HepG2 (cell line): ENCODE measurements around the gene PFDN2. TPM values are rescaled to one million over a fixed set of nuclear protein-coding genes. Genes with fewer than 3 reads are reported as not detected.

ENCODE experiments used
- ATM ChIP-seq: fragments of 450-650 bp; IDR thresholded peaks from 2 replicates; pipeline ENCODE4 v1.7.1; 2017; ENCODE audit warnings: mild to moderate bottlenecking, borderline replicate concordance
- EED ChIP-seq: sonication (generic); formaldehyde crosslinking; IDR thresholded peaks from 2 replicates; pipeline ENCODE4 v1.5.0; 2020; ENCODE audit warnings: mild to moderate bottlenecking, missing genetic modification reagents
- FOXA1 ChIP-seq, 2 experiments: fragments of 450-650 bp in 1 of 2; sonication (generic) in 1 of 2; formaldehyde crosslinking in 1 of 2; IDR thresholded peaks; 2 replicates each; pipeline versions ENCODE4 v1.4.0 to v1.6.1; 2016 to 2020; ENCODE audit warnings: missing genetic modification reagents in 1 of 2
- HDAC1 ChIP-seq: sonication (generic); formaldehyde crosslinking; IDR thresholded peaks from 2 replicates; pipeline ENCODE4 v1.5.1; 2020; ENCODE audit warnings: mild to moderate bottlenecking, missing genetic modification reagents
- HNRNPH1 ChIP-seq: fragments of 200-400 bp; formaldehyde crosslinking; optimal IDR thresholded peaks from 2 replicates; pipeline ENCODE3; 2017; ENCODE audit warnings: mild to moderate bottlenecking, low read depth, low read length
- MYNN ChIP-seq: sonication (generic); formaldehyde crosslinking; IDR thresholded peaks from 2 replicates; pipeline ENCODE4 v1.4.0; 2020; ENCODE audit warnings: mild to moderate bottlenecking, low read depth, missing genetic modification reagents
- NFIB ChIP-seq: sonication (generic); formaldehyde crosslinking; IDR thresholded peaks from 2 replicates; pipeline ENCODE4 v1.9.0; 2021; ENCODE audit warnings: missing genetic modification reagents, mild to moderate bottlenecking, borderline replicate concordance
- RXRB ChIP-seq: IDR thresholded peaks from 2 replicates; pipeline ENCODE4 v1.6.1; 2016; ENCODE audit warnings: borderline replicate concordance, missing genetic modification reagents, missing compliant biosample characterization
- THAP11 ChIP-seq: IDR thresholded peaks from 2 replicates; pipeline ENCODE4 v1.6.1; 2016; ENCODE audit warnings: missing biosample characterization, missing genetic modification reagents
- TSC22D2 ChIP-seq: sonication (generic); formaldehyde crosslinking; IDR thresholded peaks from 2 replicates; pipeline ENCODE4 v1.5.1; 2020; ENCODE audit warnings: missing genetic modification reagents, mild to moderate bottlenecking, borderline replicate concordance
- ZFP37 ChIP-seq: sonication (generic); formaldehyde crosslinking; IDR thresholded peaks from 2 replicates; pipeline ENCODE4 v1.4.0; 2020; ENCODE audit warnings: missing genetic modification reagents, borderline replicate concordance
- ZNF12 ChIP-seq: sonication (generic); formaldehyde crosslinking; IDR thresholded peaks from 2 replicates; pipeline ENCODE4 v1.5.0; 2020; ENCODE audit warnings: missing genetic modification reagents
- ZNF549 ChIP-seq: sonication (generic); formaldehyde crosslinking; IDR thresholded peaks from 2 replicates; pipeline ENCODE4 v1.5.0; 2020; ENCODE audit warnings: missing genetic modification reagents
- ZNF615 ChIP-seq: sonication (generic); formaldehyde crosslinking; IDR thresholded peaks from 2 replicates; pipeline ENCODE4 v1.5.0; 2020; ENCODE audit warnings: mild to moderate bottlenecking, missing genetic modification reagents, borderline replicate concordance
- ZSCAN31 ChIP-seq: sonication (generic); formaldehyde crosslinking; IDR thresholded peaks from 2 replicates; pipeline ENCODE4 v1.5.0; 2020; ENCODE audit warnings: low read depth, mild to moderate bottlenecking, missing genetic modification reagents
- polyA plus RNA-seq, 8 experiments: library from polyadenylated mRNA; depleted of rRNA in 3 of 8; stranded (reverse) in 7 of 8; unstranded in 1 of 8; fragments of >200 nt; fragmentation: Illumina TruSeq in 4 of 8; extraction: Trizol in 4 of 8; gene quantifications; 2 replicates each; pipeline versions ENCODE4 v1.2.1 to v1.2.3, GENCODE V29; 2011 to 2016; ENCODE audit warnings: low read depth in 4 of 8, missing spikeins in 1 of 8, mixed read lengths in 1 of 8; ENCODE audit not compliant: insufficient read depth in 1 of 8
- total RNA-seq, 5 experiments: library from RNA; depleted of rRNA; stranded (reverse); fragments of >200 nt; fragmentation: Illumina TruSeq; extraction: Trizol; gene quantifications; 2 replicates each; pipeline ENCODE4 v1.2.3, GENCODE V29; 2016; ENCODE audit warnings: low read depth in 1 of 5
- TF ChIP-seq, protein P1 (sequence below): IDR thresholded peaks from 2 replicates; pipeline ENCODE4 v1.6.1; 2016; ENCODE audit warnings: low read depth, borderline replicate concordance
- TF ChIP-seq, protein P2 (sequence below): sonication (generic); formaldehyde crosslinking; IDR thresholded peaks from 2 replicates; pipeline ENCODE4 v1.5.0; 2020; ENCODE audit warnings: mild to moderate bottlenecking, low read depth, missing genetic modification reagents, borderline replicate concordance
- TF ChIP-seq, protein P3 (sequence below): sonication (generic); formaldehyde crosslinking; conservative IDR thresholded peaks from 2 replicates; pipeline ENCODE4 v1.4.0; 2020; ENCODE audit warnings: mild to moderate bottlenecking, missing genetic modification reagents, moderate library complexity
- TF ChIP-seq, protein P4 (sequence below): fragments of 450-650 bp; IDR thresholded peaks from 2 replicates; pipeline ENCODE4 v1.6.1; 2017
- TF ChIP-seq, protein P5 (sequence below): IDR thresholded peaks from 2 replicates; pipeline ENCODE4 v1.4.0; 2020; ENCODE audit warnings: mild to moderate bottlenecking, missing genetic modification reagents

Gene PFDN2
- total and polyA plus RNA-seq, 2 of the 13 experiments (the other 11 are each of a cell fraction or from before 2014, with no cell fraction given), result 62.6 to 63.6 TPM

DNA sequence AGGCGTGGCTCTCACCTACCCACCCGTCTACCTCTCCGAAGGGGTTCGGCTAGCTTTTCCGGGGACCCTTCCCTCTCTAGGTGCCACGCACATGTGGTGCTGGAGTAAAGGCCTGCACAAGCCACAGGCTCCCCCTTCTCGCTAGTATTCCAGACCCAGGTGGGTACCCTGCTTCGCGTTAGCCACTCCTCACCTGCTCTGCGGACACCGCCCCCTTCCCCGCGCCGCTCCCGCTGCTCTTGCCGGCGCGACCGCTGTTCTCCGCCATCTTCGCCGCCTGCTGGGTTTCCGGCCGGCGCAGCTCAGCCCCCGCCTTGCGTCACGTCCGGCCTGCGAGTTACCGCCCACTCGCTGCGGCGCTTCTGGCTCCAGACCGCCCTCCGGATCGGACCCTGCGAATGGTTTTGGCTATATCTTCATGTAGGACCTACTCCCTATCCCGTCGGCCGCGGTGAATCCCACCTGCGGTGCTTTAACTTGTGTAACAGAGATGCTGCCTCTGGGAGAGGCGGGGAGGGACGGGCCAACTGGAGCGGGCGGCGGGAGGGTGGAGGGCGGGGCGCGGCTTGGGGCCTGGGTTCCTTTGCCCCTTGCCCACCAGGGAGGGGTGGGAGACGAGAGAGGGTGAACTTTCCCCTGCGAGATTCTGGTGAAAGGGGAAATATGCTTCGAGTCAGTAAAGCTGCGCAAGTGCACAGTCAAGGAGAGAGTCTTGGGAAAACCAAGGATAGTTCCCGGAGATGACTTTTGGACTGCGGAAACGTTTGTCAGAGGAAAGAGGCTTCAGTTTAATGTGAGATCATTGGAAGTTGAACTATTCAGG lies at the start of gene PFDN2, which contains the start of gene NIT1 (continued):
- TF ChIP-seq ZFP37, result no peak
- TF ChIP-seq FOXA1 (IDR thresholded peaks at IDR 0.05), result no peak
- TF ChIP-seq FOXA1 (CRISPR knock-in tag; IDR thresholded peaks at IDR 0.05), result no peak; the same call in 1 of the 2 replicates
- TF ChIP-seq, protein P1, sequence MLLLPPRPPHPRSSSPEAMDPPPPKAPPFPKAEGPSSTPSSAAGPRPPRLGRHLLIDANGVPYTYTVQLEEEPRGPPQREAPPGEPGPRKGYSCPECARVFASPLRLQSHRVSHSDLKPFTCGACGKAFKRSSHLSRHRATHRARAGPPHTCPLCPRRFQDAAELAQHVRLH, result no peak
- TF ChIP-seq, protein P2, sequence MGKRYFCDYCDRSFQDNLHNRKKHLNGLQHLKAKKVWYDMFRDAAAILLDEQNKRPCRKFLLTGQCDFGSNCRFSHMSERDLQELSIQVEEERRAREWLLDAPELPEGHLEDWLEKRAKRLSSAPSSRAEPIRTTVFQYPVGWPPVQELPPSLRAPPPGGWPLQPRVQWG (CRISPR knock-in tag), result no peak
- TF ChIP-seq ATM, result no peak
- TF ChIP-seq ZSCAN31 (CRISPR knock-in tag), result peak; percentile 66; the same call in 1 of the 2 replicates
- TF ChIP-seq HDAC1 (CRISPR knock-in tag), result peak; percentile 88
- peak; percentile 89 for TF ChIP-seq EED
- TF ChIP-seq MYNN (CRISPR knock-in tag), result no peak
- TF ChIP-seq NFIB (CRISPR knock-in tag), result no peak
- TF ChIP-seq, protein P3, sequence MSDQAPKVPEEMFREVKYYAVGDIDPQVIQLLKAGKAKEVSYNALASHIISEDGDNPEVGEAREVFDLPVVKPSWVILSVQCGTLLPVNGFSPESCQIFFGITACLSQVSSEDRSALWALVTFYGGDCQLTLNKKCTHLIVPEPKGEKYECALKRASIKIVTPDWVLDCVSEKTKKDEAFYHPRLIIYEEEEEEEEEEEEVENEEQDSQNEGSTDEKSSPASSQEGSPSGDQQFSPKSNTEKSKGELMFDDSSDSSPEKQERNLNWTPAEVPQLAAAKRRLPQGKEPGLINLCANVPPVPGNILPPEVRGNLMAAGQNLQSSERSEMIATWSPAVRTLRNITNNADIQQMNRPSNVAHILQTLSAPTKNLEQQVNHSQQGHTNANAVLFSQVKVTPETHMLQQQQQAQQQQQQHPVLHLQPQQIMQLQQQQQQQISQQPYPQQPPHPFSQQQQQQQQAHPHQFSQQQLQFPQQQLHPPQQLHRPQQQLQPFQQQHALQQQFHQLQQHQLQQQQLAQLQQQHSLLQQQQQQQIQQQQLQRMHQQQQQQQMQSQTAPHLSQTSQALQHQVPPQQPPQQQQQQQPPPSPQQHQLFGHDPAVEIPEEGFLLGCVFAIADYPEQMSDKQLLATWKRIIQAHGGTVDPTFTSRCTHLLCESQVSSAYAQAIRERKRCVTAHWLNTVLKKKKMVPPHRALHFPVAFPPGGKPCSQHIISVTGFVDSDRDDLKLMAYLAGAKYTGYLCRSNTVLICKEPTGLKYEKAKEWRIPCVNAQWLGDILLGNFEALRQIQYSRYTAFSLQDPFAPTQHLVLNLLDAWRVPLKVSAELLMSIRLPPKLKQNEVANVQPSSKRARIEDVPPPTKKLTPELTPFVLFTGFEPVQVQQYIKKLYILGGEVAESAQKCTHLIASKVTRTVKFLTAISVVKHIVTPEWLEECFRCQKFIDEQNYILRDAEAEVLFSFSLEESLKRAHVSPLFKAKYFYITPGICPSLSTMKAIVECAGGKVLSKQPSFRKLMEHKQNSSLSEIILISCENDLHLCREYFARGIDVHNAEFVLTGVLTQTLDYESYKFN, result peak; percentile 34; the same call in 1 of the 2 replicates
- TF ChIP-seq, protein P4, sequence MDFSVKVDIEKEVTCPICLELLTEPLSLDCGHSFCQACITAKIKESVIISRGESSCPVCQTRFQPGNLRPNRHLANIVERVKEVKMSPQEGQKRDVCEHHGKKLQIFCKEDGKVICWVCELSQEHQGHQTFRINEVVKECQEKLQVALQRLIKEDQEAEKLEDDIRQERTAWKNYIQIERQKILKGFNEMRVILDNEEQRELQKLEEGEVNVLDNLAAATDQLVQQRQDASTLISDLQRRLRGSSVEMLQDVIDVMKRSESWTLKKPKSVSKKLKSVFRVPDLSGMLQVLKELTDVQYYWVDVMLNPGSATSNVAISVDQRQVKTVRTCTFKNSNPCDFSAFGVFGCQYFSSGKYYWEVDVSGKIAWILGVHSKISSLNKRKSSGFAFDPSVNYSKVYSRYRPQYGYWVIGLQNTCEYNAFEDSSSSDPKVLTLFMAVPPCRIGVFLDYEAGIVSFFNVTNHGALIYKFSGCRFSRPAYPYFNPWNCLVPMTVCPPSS, result no peak
- TF ChIP-seq HNRNPH1, result no peak
- 0 out of 2 replicates have a peak, but pooled peaks have one; percentile 16 for TF ChIP-seq ZNF12
- TF ChIP-seq ZNF549 (CRISPR knock-in tag), result no peak
- TF ChIP-seq ZNF615, result no peak
- TF ChIP-seq THAP11, result peak; percentile 88
- no peak for TF ChIP-seq TSC22D2 (CRISPR knock-in tag)
- TF ChIP-seq, protein P5, sequence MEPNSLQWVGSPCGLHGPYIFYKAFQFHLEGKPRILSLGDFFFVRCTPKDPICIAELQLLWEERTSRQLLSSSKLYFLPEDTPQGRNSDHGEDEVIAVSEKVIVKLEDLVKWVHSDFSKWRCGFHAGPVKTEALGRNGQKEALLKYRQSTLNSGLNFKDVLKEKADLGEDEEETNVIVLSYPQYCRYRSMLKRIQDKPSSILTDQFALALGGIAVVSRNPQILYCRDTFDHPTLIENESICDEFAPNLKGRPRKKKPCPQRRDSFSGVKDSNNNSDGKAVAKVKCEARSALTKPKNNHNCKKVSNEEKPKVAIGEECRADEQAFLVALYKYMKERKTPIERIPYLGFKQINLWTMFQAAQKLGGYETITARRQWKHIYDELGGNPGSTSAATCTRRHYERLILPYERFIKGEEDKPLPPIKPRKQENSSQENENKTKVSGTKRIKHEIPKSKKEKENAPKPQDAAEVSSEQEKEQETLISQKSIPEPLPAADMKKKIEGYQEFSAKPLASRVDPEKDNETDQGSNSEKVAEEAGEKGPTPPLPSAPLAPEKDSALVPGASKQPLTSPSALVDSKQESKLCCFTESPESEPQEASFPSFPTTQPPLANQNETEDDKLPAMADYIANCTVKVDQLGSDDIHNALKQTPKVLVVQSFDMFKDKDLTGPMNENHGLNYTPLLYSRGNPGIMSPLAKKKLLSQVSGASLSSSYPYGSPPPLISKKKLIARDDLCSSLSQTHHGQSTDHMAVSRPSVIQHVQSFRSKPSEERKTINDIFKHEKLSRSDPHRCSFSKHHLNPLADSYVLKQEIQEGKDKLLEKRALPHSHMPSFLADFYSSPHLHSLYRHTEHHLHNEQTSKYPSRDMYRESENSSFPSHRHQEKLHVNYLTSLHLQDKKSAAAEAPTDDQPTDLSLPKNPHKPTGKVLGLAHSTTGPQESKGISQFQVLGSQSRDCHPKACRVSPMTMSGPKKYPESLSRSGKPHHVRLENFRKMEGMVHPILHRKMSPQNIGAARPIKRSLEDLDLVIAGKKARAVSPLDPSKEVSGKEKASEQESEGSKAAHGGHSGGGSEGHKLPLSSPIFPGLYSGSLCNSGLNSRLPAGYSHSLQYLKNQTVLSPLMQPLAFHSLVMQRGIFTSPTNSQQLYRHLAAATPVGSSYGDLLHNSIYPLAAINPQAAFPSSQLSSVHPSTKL (CRISPR knock-in tag), result peak; percentile 31
- 0 out of 2 replicates have a peak, but pooled peaks have one; percentile 25 for TF ChIP-seq RXRB (CRISPR knock-in tag)
